OCI-LY1 (cell line): Measurements from ENCODE around the gene PRODH.
"Not testable (repeated sequence)": the region's sequence is repeated elsewhere in the genome, so short reads cannot be mapped to it uniquely, and the experiment has no call there.

Source experiments
- H2AFZ ChIP-seq: fragments of 200-600 bp; sonication (generic), shearing (Covaris generic); 2 replicates; pipeline ENCODE4 v1.6.0; 2014; ENCODE audit warnings: antibody characterized with exemption, mild to moderate bottlenecking, low read length
- H3F3A ChIP-seq: fragments of 200-600 bp; sonication (generic), shearing (Covaris generic); 2 replicates; pipeline ENCODE4 v1.6.0; 2014; ENCODE audit warnings: mild to moderate bottlenecking, antibody characterized with exemption, low read length, moderate library complexity; ENCODE audit not compliant: insufficient read depth
- H3K27ac ChIP-seq: fragments of 200-600 bp; sonication (generic); 2 replicates; pipeline ENCODE4 v1.5.1; 2014; ENCODE audit warnings: low read length, mixed run types, mild to moderate bottlenecking, low read depth; ENCODE audit not compliant: poor library complexity, severe bottlenecking
- H3K27me3 ChIP-seq: fragments of 200-600 bp; sonication (generic); 2 replicates; pipeline ENCODE4 v1.6.0; 2014; ENCODE audit warnings: antibody characterized with exemption, mild to moderate bottlenecking, low read length, moderate library complexity; ENCODE audit not compliant: insufficient read depth
- H3K36me3 ChIP-seq: fragments of 200-600 bp; sonication (generic); 2 replicates; pipeline ENCODE4 v1.6.1; 2014; ENCODE audit warnings: mild to moderate bottlenecking, antibody characterized with exemption, low read length, moderate library complexity, mixed read lengths; ENCODE audit not compliant: insufficient read depth
- H3K4me1 ChIP-seq: fragments of 200-600 bp; sonication (generic); 2 replicates; pipeline ENCODE4 v1.5.1; 2014; ENCODE audit warnings: mild to moderate bottlenecking, low read length, moderate library complexity; ENCODE audit not compliant: insufficient read depth, severe bottlenecking
- H3K4me2 ChIP-seq: fragments of 200-600 bp; sonication (generic), shearing (Covaris generic); 2 replicates; pipeline ENCODE4 v1.6.1; 2014; ENCODE audit warnings: low read length
- H3K4me3 ChIP-seq: fragments of 200-600 bp; sonication (generic); 2 replicates; pipeline ENCODE4 v1.5.1; 2014; ENCODE audit warnings: low read length, low read depth, mild to moderate bottlenecking, mixed read lengths; ENCODE audit not compliant: poor library complexity, severe bottlenecking
- H3K79me2 ChIP-seq: fragments of 200-600 bp; shearing (Covaris generic); 2 replicates; pipeline ENCODE4 v1.6.1; 2016; ENCODE audit warnings: mixed run types, low read length, mixed read lengths; ENCODE audit not compliant: insufficient read depth
- H3K9ac ChIP-seq: fragments of 200-600 bp; sonication (generic), shearing (Covaris generic); 2 replicates; pipeline ENCODE4 v1.6.1; 2014; ENCODE audit warnings: mild to moderate bottlenecking, low read length, mixed read lengths
- H3K9me2 ChIP-seq: fragments of 200-600 bp; sonication (generic), shearing (Covaris generic); 2 replicates; pipeline ENCODE4 v1.6.1; 2014; ENCODE audit warnings: low read depth, mild to moderate bottlenecking, low read length, mixed read lengths
- H3K9me3 ChIP-seq: fragments of 200-600 bp; shearing (Covaris generic); 2 replicates; pipeline ENCODE4 v1.6.1; 2014; ENCODE audit warnings: low read length, mixed read lengths
- H4K20me1 ChIP-seq: fragments of 200-600 bp; sonication (generic), shearing (Covaris generic); 2 replicates; pipeline ENCODE4 v1.6.0; 2016; ENCODE audit warnings: mild to moderate bottlenecking, low read length; ENCODE audit not compliant: insufficient read depth
- EZH2 ChIP-seq: fragments of 200-600 bp; sonication (generic), shearing (Covaris generic); IDR thresholded peaks from 2 replicates; pipeline ENCODE4 v1.8.0; 2017; ENCODE audit warnings: borderline replicate concordance, mixed run types, mild to moderate bottlenecking, antibody characterized with exemption, low read length, moderate library complexity, mixed read lengths
- TF ChIP-seq, protein P1 (sequence below): fragments of 200-600 bp; sonication (generic), shearing (Covaris generic); IDR thresholded peaks from 2 replicates; pipeline ENCODE4 v1.5.1; 2017; ENCODE audit warnings: mild to moderate bottlenecking, antibody characterized with exemption, low read length, moderate library complexity, mixed read lengths

The PRODH gene

DNA sequence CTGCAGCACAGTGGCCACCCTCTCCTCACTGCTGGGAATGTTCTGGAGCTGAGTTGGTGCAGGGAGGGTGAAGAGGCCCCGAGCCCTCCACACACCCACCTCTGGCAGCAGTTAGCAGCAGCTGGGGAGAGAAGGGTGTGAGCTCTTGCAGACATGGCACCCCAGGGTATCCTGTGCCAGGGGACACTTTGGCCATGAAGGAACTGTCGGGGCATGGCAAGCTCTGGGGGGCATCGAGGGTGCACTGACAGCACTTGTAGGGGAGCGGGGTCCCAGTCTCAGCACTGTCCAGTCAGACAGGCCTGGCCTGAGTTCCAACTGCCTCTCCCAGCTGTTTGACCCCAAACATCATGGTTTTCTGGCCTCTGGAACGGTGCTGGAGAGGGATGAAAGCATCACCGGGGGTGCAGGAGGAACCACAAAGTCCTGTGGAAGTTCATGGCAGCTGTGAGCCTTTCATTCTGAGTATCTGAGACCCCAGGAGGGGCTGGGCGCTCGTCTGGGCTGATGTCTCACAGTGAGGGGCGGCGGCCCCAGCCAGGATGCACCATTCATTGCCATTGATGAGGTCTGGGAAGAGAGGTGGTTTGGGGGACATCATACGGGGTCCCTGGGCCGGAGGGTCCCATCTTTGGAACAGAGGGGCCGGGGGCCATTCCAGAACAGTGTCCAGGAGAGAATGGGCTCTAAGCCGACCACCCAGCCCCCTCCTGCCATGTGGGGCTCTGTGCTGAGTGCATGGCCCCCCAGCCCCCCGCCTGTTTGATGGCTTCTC lies 20.2 kb upstream of the PRODH start:
- H3K4me2 ChIP-seq, H3K27me3 ChIP-seq, H3K4me3 ChIP-seq, H3F3A ChIP-seq, H3K36me3 ChIP-seq, H3K4me1 ChIP-seq, H4K20me1 ChIP-seq, H2AFZ ChIP-seq, H3K79me2 ChIP-seq, H3K9me2 ChIP-seq, H3K9me3 ChIP-seq, H3K27ac ChIP-seq, H3K9ac ChIP-seq: not testable (repeated sequence)

DNA sequence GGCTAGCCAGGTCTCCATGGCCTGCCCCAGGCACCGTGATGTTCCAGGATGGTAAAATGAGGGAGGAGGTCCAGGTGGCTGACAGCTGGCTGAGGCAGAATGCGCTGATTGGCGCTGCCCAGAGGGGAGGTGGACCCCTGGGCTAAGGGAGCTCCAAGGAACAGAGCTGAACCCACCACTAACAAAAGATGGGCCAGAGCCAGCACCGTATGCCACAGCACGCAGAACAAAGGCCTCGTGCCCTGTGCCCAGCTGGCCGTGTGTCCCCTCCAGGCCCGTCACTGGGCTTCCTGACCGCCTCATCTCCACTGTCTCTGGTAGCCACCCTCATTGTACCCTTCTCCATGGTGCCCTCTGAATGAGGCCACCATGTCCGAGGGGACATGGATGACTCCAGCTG lies 19.6 kb upstream of the PRODH start:
- Histone ChIP-seq H2AFZ (no peak overlapping the region), H3K36me3 (no peaks in the 10 kb centered on the region), H3K79me2 (no peaks in the 10 kb centered on the region), H3K9me2 (no peaks in the 10 kb centered on the region), H3K9me3 (no peaks in the 10 kb centered on the region), H3K4me1 (no peaks in the 10 kb centered on the region), H3K27me3 (no peaks in the 10 kb centered on the region), H3K9ac (no peak overlapping the region), H3K4me3 (no peak overlapping the region), H3F3A (no peaks in the 10 kb centered on the region), H3K4me2 (no peak overlapping the region), H3K27ac (no peak overlapping the region), H4K20me1 (no peaks in the 10 kb centered on the region)
- TF ChIP-seq EZH2, result no peak
- TF ChIP-seq, protein P1, sequence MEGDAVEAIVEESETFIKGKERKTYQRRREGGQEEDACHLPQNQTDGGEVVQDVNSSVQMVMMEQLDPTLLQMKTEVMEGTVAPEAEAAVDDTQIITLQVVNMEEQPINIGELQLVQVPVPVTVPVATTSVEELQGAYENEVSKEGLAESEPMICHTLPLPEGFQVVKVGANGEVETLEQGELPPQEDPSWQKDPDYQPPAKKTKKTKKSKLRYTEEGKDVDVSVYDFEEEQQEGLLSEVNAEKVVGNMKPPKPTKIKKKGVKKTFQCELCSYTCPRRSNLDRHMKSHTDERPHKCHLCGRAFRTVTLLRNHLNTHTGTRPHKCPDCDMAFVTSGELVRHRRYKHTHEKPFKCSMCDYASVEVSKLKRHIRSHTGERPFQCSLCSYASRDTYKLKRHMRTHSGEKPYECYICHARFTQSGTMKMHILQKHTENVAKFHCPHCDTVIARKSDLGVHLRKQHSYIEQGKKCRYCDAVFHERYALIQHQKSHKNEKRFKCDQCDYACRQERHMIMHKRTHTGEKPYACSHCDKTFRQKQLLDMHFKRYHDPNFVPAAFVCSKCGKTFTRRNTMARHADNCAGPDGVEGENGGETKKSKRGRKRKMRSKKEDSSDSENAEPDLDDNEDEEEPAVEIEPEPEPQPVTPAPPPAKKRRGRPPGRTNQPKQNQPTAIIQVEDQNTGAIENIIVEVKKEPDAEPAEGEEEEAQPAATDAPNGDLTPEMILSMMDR, result no peak

DNA sequence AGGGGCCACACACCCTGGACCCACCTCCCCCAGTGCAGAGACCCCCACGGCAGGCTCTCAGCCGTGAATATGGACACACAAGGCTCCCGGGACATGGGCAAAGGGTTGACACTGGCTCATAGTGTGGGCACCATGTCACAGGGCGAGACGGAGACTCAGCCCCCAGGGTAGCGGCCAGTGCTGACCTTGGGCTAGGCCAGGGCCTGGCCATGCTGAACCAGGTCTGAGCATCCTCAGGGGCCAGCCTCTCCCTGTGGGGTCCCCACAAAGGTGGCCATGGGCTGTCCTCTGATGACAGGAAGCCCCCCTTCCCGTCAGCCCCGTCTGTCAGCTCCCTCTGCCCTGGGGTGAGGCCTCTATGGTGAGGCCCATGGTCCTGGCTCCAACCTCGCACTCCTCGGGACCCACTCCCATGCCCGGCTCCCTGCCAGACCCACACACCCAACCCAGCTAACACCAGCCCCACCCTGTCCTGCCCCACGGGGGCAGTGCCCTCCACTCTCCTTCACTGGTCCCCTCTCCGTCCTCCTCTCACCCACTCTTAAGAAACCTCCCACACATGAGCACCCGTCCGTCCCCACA lies 19.0 kb upstream of the PRODH start:
- no peaks in the 10 kb centered on the region for H3K9me2 ChIP-seq
- H2AFZ ChIP-seq, result no peak overlapping the region
- no peak for TF ChIP-seq EZH2
- TF ChIP-seq, protein P1, result no peak
- no peaks in the 10 kb centered on the region for H3K27me3 ChIP-seq
- no peak overlapping the region for H3K4me2 ChIP-seq
- no peaks in the 10 kb centered on the region for H3K9me3 ChIP-seq
- H3K36me3 ChIP-seq, result no peaks in the 10 kb centered on the region
- no peaks in the 10 kb centered on the region for H3F3A ChIP-seq
- no peak overlapping the region for H3K9ac ChIP-seq
- H3K27ac ChIP-seq, result no peak overlapping the region
- H3K4me3 ChIP-seq, result no peak overlapping the region
- no peaks in the 10 kb centered on the region for H3K4me1 ChIP-seq
- H4K20me1 ChIP-seq, result no peaks in the 10 kb centered on the region
- no peaks in the 10 kb centered on the region for H3K79me2 ChIP-seq
